Activated T-cell treated with anti-CD3 and anti-CD28 coated beads, Interleukin-2, amount 50 U/mL, for 24 hours (primary cell): ENCODE data around the gene JARID2.
"Not testable (repeated sequence)": the region's sequence is repeated elsewhere in the genome, so short reads cannot be mapped to it uniquely, and the experiment has no call there.

ENCODE experiments used
- DNase-seq: peaks from one replicate; pipeline ENCODE4 v3.0.0-alpha.2; 2020
- H3K27ac Mint-ChIP-seq: 2 replicates; pipeline ENCODE4 v1.8.0; 2020; ENCODE audit warnings: mild to moderate bottlenecking, mixed read lengths
- H3K27me3 Mint-ChIP-seq: 2 replicates; pipeline ENCODE4 v1.8.0; 2020; ENCODE audit warnings: mixed read lengths
- H3K36me3 Mint-ChIP-seq: 2 replicates; pipeline ENCODE4 v1.8.0; 2020; ENCODE audit warnings: low read depth, mixed read lengths
- H3K4me1 Mint-ChIP-seq: 2 replicates; pipeline ENCODE4 v1.8.0; 2020; ENCODE audit warnings: low read depth, mixed read lengths
- H3K4me3 Mint-ChIP-seq: 2 replicates; pipeline ENCODE4 v1.8.0; 2020; ENCODE audit warnings: mild to moderate bottlenecking, moderate library complexity, mixed read lengths
- H3K9me3 Mint-ChIP-seq: 2 replicates; pipeline ENCODE4 v1.8.0; 2020; ENCODE audit warnings: mixed read lengths

The JARID2 gene

DNA sequence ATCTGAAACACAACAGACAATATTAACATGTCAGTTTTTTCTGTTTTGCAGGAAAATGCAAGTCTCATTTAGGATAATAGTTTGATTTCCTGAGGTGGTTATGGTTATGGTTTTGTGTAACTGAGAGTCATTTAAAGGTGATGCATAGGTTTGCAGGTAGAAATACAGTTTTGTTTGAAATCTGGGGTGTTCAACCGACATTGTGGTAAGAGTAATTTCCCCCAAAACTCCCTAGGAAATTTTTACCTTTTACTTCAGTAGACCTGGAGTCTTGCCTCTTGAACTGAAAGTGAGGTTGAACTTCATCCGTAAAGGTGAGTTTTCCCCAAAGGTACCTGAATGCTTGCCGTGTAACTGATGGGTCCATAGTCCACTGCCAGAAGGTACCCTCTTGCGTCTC is 71.4 kb downstream of the JARID2 start:
- Mint-ChIP-seq H3K4me3 (peak overlapping the region; percentile 37), H3K4me1 (peaks cover 97% of the 10 kb centered on the region), H3K27ac (peak overlapping the region; percentile 83), H3K36me3 (peaks cover 58% of the 10 kb centered on the region), H3K9me3 (no peaks in the 10 kb centered on the region), H3K27me3 (no peaks in the 10 kb centered on the region)
- no peak for DNase-seq

DNA sequence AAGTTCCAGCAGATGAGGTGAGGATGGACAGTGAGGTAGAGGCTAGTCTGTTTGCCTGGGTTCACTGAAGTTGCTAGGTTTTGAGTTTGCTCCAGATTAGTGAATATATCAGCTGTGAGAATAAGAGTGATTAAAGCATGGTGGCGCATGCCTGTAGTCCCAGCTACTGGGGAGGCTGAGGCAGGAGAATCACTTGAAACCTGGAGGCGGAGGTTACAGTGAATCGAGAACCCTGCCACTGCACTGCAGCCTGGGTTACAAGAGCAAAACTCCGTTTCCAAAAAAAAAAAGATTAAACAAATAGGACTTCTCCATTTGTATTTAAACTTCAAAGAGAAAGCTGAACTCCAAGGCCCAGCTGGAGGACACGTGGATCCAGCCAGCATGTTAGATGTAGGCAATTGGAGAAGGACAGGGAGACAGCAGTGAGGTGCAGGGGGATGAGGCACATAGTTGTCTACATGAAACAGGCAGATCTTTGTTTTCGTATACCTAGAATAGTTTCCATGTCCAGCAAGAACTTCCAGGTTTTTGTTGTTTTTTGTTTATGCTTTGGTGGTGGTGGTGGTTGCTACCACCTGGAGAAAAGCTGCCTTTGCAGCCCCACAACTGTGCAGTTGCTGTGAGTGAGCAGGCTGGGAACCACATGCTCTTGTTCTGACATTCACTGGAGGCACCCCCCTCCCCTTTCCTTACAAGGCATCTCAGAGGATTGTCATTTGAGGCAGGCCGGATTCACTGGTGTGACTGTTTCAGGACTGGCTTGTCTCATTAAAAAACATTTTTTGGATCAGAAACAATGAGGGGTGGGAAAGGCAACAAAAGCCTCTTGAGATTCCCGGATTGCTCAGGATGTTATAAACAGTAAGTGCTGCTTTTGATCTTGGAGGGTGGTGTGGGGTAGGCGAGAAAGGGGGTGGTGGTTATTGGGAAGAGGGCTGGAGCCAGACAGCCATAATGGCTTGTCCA is 72.3 kb downstream of the JARID2 start:
- peaks cover 50% of the 10 kb centered on the region for H3K36me3 Mint-ChIP-seq
- H3K9me3 Mint-ChIP-seq, result no peaks in the 10 kb centered on the region
- H3K27ac Mint-ChIP-seq, result peak overlapping the region; percentile 83
- DNase-seq, result no peak
- peak overlapping the region; percentile 18 for H3K4me3 Mint-ChIP-seq
- no peaks in the 10 kb centered on the region for H3K27me3 Mint-ChIP-seq
- H3K4me1 Mint-ChIP-seq, result peaks cover 97% of the 10 kb centered on the region

DNA sequence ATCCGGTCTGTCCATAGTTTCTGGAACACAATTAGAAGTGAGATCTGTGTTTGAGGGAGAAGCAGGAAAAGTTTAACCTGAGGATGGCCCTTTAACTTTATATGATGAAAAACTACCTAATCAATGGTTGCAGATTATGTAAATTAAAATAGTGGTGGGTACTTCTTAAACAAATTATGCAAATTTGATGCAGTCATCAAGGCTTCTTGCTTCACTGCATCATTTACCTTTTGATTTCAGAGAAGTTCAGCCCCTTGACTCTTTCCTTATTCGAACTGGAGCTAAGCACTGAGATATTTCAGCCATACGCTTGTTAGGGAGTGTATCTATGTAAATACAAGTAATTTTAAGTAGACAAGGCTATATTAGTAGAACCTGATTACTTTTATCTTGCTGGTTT is 73.8 kb downstream of the JARID2 start:
- H3K9me3 Mint-ChIP-seq, result no peaks in the 10 kb centered on the region
- H3K27ac Mint-ChIP-seq, result peak overlapping the region; percentile 83
- peaks cover 52% of the 10 kb centered on the region for H3K36me3 Mint-ChIP-seq
- H3K4me1 Mint-ChIP-seq, result peaks cover 94% of the 10 kb centered on the region
- no peak overlapping the region for H3K4me3 Mint-ChIP-seq
- H3K27me3 Mint-ChIP-seq, result no peaks in the 10 kb centered on the region
- DNase-seq, result no peak

DNA sequence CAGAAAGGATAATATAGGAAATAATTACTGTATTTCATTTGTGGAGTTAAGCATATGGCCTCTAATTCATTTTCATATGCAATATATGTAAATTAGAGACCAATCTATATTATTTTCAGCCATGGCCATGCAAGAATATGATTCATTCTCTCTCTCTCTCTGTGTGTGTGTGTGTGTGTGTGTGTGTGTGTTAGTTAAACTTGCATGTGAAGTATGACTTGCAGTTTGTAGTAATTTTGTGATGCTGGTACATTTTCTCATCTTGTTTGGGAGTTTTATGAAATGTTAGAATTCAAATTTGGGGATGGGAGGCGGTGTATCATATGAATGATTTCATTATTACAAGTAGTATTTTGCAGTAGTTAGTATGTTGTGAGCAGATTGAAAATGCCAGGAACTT is 74.8 kb downstream of the JARID2 start:
- Mint-ChIP-seq H3K9me3 (no peaks in the 10 kb centered on the region), H3K36me3 (peaks cover 54% of the 10 kb centered on the region), H3K4me3 (no peak overlapping the region), H3K27me3 (no peaks in the 10 kb centered on the region), H3K27ac (peak overlapping the region; percentile 83), H3K4me1 (peaks cover 95% of the 10 kb centered on the region)
- no peak for DNase-seq

DNA sequence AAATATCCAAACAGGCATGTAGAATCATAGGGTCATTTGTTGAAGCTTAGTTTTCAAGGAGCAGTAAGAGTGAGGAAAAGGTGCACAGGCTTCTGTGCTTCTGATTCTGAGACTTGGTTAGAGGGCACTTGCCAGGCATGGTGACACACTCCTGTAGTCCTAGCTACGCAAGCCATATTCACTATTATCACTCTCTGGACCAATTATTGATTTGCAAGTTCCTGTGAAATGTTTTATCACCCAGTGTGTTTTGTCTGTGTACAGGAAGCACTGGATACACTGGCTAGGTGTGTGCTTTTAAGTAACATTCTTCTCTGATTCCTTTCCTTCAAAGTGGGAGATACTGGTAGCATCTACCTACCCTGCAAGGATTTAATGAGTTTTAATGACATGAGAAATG is 76.3 kb downstream of the JARID2 start:
- Mint-ChIP-seq H3K4me1 (peaks cover 93% of the 10 kb centered on the region), H3K36me3 (peaks cover 54% of the 10 kb centered on the region), H3K27me3 (no peaks in the 10 kb centered on the region), H3K9me3 (no peaks in the 10 kb centered on the region), H3K27ac (peak overlapping the region; percentile 73), H3K4me3 (no peak overlapping the region)
- no peak for DNase-seq

DNA sequence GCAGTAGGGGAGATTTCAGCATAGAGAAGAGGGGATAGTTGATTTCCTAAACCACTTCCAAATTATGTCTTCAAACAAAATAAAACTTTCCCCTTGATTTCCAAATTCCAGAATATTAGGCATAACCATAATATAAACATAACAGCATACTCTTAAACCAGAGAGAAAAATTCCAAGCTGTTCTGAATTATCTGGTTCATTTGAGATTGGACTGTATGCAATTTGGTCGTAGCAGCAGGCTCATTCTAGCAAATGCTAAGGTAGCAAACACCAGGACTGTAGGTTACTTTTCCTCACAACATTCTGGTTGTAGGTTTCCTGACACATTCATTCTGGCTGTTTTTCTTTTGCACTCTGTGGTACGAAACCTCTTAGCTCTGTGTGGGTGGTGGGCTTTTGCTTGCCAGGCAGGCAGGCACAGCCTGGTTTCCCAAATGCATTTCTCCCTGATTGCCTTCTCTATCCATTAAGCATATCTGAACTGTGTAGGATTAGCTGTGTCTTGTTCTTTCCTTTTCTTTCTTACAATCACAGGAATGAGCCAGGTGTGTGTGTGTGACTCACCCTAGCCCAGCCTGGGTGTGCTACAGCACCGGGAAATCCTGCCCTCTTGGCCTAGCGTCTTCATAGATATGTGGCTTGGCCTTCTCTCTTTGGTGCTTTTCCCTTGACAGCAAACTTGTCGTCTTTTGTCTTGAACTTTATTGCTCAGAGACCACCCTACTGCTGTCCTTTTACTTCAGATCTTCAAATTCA is 77.1 kb downstream of the JARID2 start:
- no peaks in the 10 kb centered on the region for H3K27me3 Mint-ChIP-seq
- H3K27ac Mint-ChIP-seq, result peak overlapping the region; percentile 80
- no peaks in the 10 kb centered on the region for H3K9me3 Mint-ChIP-seq
- no peak for DNase-seq
- peaks cover 53% of the 10 kb centered on the region for H3K36me3 Mint-ChIP-seq
- H3K4me3 Mint-ChIP-seq, result no peak overlapping the region
- H3K4me1 Mint-ChIP-seq, result peaks cover 93% of the 10 kb centered on the region

DNA sequence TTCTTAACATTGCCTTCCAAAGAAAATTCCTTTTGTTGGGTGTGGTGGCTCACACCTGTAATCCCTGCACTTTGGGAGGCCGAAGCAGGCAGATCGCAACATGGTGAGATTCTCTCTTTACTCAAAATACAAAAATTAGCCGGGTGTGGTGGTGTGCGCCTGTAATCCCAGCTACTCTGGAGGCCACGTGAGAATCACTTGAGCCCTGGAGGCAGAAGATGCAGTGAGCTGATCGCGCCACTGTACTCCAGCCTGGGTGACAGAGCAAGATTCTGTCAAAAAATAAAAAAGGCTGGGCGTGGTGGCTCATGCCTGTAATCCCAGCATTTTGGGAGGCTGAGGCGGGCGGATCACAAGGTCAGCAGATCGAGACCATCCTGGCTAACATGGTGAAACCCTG is 77.7 kb downstream of the JARID2 start:
- Mint-ChIP-seq H3K36me3 (peaks cover 53% of the 10 kb centered on the region), H3K27ac (peak overlapping the region; percentile 80), H3K4me1 (peaks cover 93% of the 10 kb centered on the region)
- not testable (repeated sequence) for H3K4me3 Mint-ChIP-seq, H3K27me3 Mint-ChIP-seq, H3K9me3 Mint-ChIP-seq, DNase-seq

DNA sequence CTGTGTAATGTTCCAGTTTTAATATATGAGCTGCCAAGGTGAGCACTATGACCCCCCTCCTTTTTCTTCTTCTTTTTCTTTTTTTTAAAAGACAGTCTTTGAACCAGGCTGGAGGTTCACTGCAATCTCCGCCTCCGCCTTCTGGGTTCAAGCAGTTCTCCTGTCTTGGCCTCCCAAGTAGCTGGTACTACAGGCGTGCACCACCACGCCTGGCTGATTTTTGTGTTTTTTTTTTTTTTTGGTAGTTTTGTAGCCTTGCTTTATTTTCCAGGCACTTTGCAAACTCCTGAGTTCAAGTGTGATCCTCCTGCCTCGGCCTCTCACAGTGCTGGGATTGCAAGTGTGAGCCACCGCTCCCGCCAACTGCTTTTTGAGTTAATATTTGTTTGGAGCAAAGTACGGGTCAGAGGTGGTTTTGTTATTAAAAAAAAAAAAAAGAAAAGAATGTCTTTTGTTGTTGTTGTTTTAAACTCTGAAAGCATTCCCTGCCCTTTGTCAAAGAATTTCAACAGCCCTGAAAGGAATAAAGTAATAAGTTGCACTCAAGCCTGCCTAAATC is 78.6 kb downstream of the JARID2 start:
- Mint-ChIP-seq H3K27ac (no peak overlapping the region), H3K9me3 (no peaks in the 10 kb centered on the region), H3K27me3 (no peaks in the 10 kb centered on the region), H3K4me1 (peaks cover 93% of the 10 kb centered on the region), H3K4me3 (no peak overlapping the region), H3K36me3 (peaks cover 53% of the 10 kb centered on the region)
- no peak for DNase-seq

DNA sequence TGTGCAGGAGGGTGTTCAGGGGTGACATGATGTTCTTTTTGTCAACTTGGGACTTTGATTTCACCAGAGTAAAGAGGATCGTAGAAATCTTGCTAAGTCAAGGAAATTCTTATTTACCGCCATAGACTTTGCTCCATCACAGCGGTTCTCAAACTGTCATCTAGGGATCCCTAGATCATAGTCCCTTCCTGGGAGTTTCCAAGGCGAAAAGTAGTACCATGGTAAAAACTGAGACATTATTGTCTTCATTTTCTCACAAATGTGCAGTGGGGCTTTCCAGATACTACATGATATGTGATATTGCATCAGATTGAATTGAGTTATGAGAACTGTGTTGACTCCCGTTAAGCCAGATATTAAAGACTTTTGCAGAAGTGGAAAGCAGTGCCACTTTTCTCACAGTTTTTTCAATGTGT is 79.7 kb downstream of the JARID2 start:
- DNase-seq, result no peak
- no peaks in the 10 kb centered on the region for H3K9me3 Mint-ChIP-seq
- no peaks in the 10 kb centered on the region for H3K27me3 Mint-ChIP-seq
- H3K4me1 Mint-ChIP-seq, result peaks cover 93% of the 10 kb centered on the region
- peak overlapping the region; percentile 84 for H3K27ac Mint-ChIP-seq
- H3K36me3 Mint-ChIP-seq, result peaks cover 52% of the 10 kb centered on the region
- peak overlapping the region; percentile 25 for H3K4me3 Mint-ChIP-seq

DNA sequence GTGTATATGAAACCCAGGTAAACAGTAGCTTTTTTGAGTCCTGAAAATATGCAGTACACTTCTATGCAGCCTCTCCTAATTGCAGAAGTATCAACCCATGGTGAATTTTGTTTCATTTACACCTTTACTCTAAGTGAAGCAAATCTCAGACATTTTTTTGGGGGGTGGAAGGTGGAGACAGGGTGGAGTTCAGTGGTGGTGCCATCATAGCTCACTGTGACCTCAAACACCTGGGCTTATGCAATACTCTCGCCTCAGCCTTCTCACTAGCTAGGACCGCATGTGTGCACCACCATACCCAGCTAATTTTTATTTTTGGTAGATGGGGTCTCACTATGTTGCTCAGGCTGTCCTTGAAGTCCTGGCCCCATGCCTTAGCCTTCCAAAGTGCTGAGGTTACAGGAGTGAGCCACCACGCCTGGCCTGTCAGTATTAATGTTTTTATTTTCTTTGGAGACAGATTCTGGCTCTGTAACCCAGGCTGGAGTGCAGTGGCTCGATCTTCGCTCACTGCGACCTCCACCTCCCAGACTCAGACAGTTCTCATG is 80.3 kb downstream of the JARID2 start:
- no peaks in the 10 kb centered on the region for H3K27me3 Mint-ChIP-seq
- H3K36me3 Mint-ChIP-seq, result peaks cover 52% of the 10 kb centered on the region
- DNase-seq, result no peak
- no peak overlapping the region for H3K4me3 Mint-ChIP-seq
- H3K9me3 Mint-ChIP-seq, result no peaks in the 10 kb centered on the region
- peak overlapping the region; percentile 85 for H3K27ac Mint-ChIP-seq
- peaks cover 93% of the 10 kb centered on the region for H3K4me1 Mint-ChIP-seq

DNA sequence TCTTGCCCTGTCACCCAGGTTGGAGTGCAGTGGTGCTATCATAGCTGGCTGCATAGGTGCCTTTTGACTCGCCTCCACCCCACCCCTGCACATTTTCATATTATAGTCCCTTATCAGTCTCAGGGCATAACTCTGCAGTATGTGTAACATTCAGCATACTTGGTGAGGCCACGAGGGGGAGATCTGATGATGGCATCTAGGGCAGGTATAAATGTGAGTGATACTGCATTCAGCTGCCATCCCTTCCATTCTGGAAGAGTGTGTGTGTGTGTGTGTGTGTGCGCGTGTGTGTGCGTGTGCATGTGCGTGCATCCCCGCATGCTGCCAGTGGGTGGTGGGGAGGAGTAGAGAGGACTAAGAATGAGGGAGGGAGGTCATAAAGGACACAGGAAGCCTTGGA is 81.4 kb downstream of the JARID2 start:
- Mint-ChIP-seq H3K27me3 (no peaks in the 10 kb centered on the region), H3K4me1 (peaks cover 92% of the 10 kb centered on the region), H3K9me3 (no peaks in the 10 kb centered on the region), H3K27ac (peak overlapping the region; percentile 85), H3K4me3 (no peak overlapping the region), H3K36me3 (peaks cover 51% of the 10 kb centered on the region)
- peak; percentile 53 for DNase-seq

DNA sequence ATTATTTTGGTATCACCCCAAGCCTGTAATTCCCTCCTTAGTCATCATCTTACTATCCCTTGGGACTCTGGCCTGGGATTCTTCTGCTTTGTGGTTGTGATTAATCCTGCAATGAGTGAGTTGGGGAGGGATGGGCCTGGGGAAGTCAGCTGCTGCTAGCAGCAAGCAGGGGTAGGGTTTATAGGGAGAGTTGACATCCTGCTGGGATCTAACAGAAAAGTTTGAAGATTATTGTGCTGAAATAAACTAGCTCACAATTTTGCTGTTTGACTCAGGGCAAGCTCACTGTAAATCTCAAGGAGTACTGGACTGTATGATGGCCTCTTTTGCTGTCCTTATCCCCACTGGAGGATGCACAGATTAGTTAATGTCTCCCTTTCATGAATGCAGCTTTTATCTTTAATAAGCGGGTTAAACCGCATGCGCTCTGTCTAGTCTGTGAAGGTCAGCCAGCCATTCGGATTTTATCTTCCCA is 83.4 kb downstream of the JARID2 start:
- Mint-ChIP-seq H3K27me3 (no peaks in the 10 kb centered on the region), H3K4me1 (peaks cover 90% of the 10 kb centered on the region), H3K36me3 (peaks cover 54% of the 10 kb centered on the region), H3K27ac (peak overlapping the region; percentile 86), H3K4me3 (peak overlapping the region; percentile 38), H3K9me3 (no peaks in the 10 kb centered on the region)
- DNase-seq, result no peak

DNA sequence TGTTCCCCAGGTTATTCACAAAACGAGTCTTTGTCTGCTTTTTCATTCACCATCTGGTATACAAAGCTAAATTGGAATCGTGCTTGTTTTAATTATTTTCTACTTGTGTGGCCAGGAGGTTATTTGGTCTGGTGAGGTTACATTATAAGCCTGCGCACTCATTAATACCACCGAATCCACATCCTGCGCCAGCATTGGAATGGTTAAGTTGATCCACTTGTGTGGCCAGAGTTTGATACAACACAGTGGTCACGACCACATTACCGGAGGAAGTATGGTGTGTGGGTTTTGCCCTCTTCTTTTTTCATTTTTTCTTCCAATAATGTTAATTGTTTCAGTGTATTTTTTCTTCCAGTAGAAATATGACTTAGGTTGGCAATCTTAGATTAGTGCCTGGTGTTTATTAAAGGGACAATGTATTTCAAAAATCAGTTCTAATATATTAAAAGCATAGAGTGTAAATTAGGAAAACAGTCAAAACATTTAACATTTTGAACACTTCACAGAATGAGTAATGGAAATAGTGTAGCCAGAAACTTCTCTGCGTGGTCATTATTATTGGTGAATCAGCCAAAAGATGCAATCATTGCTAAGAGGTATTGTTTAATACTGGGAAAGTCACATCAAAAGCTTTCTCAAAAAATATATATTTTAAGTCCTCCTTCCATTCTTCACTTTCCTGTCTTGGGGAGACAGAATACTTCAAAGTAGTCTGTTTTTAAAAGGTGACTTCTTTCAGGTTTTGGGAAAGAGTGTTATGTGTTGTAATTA is 84.5 kb downstream of the JARID2 start:
- peak overlapping the region; percentile 38 for H3K4me3 Mint-ChIP-seq
- no peaks in the 10 kb centered on the region for H3K27me3 Mint-ChIP-seq

DNA sequence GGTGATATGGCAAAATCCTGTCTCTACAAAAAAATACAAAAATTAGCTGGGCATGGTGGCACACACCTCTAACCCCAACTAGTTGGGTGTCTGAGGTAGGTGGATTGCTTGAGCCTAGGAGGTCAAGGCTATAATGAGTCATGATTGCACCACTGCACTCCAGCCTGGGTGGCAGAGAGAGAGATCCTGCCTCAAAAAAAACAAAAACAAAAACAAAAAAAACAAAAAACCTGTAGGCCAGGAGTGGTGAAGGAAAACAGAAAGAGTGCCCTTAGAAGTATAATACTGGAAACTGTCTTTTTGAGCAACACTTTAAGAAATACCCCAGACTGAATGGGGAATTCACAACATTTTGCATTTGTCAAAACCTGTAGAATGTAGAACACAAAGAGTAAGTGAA is 85.3 kb downstream of the JARID2 start:
- DNase-seq, result no peak
- Mint-ChIP-seq H3K4me1 (peaks cover 88% of the 10 kb centered on the region), H3K27ac (peak overlapping the region; percentile 86), H3K9me3 (no peaks in the 10 kb centered on the region), H3K27me3 (no peaks in the 10 kb centered on the region), H3K4me3 (peak overlapping the region; percentile 34), H3K36me3 (peaks cover 51% of the 10 kb centered on the region)

More for the DNA sequence above, 84.5 kb downstream of the JARID2 start:
- Mint-ChIP-seq H3K9me3 (no peaks in the 10 kb centered on the region), H3K27ac (peak overlapping the region; percentile 86), H3K4me1 (peaks cover 87% of the 10 kb centered on the region), H3K36me3 (peaks cover 52% of the 10 kb centered on the region)
- DNase-seq, result no peak
